ENCODE measurements around the gene NGB. TPM values are rescaled to one million over a fixed set of nuclear protein-coding genes. Genes with fewer than 3 reads are reported as not detected.

The NGB gene
- total RNA-seq, 2 donors from 2014 or later, result not detected

DNA sequence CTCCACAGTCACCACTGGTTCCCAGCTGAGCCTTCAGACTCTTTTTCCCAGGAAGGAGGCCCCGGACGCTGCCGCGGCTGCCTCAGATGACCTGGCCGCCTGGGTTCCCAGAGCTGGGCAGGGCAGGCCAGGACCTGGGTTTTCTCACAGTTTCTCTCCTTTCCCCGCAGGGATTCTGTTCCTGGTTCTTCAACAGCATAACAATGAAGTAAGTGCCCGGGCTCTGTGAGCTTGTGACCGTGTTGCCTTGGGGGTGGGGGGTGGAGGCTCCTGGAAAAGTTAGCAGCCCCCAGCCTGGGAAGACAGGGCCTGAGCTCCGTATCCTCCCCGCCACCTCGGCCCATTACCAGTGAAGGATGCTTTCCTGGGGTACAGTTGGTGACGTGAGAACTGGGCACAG is 45.8 kb downstream of the NGB start:
- ATAC-seq (no peak), DNase-seq (ENCODE audit: low spot score) (no peak)
- Mint-ChIP-seq H3K27ac (no peak overlapping the region), H3K27me3 (peaks cover 0 to 3% of the 10 kb centered on the region in 2 donors), H3K4me3 (no peak overlapping the region), H3K9me3 (peaks cover 4% of the 10 kb centered on the region), H3K4me1 (ENCODE audit: low read depth in 2 of 2) (peaks cover 0 to 15% of the 10 kb centered on the region in 2 donors), H3K36me3 (no peaks in the 10 kb centered on the region)

DNA sequence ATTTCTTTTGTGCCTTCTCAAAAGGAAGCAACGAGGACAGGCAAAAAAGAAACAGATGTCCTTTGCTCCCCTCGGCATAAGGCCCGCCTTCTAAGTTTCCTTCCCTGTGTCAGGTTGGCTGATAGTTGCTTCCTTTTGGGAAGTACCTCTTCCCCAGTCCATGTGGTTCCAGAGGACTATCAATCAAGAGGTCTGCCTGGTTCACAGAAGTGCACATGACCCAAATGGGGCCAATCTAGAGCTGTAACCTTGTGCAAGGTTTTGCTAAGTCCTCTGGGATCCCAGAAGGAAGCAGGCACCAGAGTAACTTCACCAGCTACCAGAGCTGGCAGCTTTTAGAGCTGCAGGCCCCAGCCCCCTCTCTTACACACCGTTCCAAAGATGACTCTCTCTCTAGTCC is 46.8 kb downstream of the NGB start:
- Mint-ChIP-seq H3K27me3 (no peaks in the 10 kb centered on the region), H3K4me1 (ENCODE audit: low read depth in 2 of 2) (peaks cover 0 to 15% of the 10 kb centered on the region in 2 donors), H3K27ac (no peak overlapping the region), H3K9me3 (peaks cover 4% of the 10 kb centered on the region), H3K36me3 (no peaks in the 10 kb centered on the region), H3K4me3 (no peak overlapping the region)
- no peak for DNase-seq (ENCODE audit: low spot score)
- ATAC-seq, result no peak

DNA sequence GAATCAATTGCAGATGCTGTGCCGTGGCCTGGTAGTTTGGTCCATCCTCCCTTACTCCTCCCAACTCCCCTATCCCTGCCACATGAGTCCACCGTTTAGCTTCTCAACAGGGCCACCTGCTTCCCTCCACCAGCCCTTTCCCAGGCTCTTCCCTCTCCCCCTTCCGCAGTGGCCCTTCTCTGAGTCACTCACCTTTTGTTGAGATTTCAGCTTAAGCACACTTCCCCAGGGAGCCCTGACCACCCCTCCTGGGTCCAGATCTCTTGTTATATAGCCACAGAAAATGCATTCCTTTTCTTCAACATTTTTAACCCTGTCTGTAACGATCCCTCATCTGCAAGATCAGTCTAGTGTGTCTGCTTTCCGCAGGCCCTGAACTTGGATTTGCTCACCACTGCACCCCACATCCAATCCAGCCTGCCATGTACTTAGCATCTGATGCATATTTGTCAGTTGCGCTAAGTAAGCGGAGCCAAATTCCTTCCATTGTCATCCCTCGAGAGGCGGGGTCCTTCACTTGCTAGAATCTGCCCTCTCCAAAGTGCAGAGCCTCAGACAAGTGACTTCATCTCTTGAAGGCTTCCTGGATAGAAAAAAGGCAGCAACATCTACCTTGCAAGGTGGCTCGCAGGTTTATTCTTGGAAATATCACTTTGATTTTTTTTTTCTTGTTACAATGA is 48.3 kb downstream of the NGB start:
- Mint-ChIP-seq H3K4me1 (ENCODE audit: low read depth in 2 of 2) (peaks cover 0 to 15% of the 10 kb centered on the region in 2 donors), H3K4me3 (no peak overlapping the region), H3K9me3 (peaks cover 4% of the 10 kb centered on the region), H3K27me3 (peaks cover 0 to under 1% of the 10 kb centered on the region in 2 donors), H3K36me3 (no peaks in the 10 kb centered on the region), H3K27ac (peak overlapping the region in 1 of 2 donors; percentile 20)
- no peak for DNase-seq (ENCODE audit: low spot score)
- no peak for ATAC-seq

DNA sequence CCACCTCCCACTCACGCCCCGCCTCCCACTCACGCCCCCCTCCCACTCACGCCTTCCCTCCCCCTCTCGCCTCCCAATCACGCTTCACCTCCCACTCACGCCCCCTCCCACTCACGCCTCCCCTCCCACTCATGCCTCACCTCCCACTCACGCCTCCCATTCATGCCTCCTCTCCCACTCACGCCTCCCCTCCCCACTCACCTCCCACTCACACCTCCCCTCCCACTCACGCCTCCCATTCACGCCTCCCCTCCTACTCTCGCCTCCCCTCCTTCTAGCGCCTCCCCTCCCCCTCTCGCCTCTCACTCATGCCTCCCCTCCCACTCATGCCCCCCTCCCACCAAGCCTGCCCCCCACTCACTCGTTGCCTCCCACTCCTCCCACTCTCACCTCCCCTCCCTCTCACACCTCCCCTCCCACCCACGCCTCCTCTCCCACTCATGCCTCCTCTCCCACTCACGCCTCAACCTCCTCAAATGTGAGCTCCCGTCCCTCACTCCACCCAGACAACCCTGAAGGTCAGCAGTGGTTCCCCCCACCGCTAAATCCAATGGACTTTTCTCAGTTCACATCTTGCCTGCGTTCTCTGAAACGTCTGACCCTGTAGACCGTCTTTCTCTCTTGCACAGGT is 49.6 kb downstream of the NGB start:
- H3K9me3 Mint-ChIP-seq, result peaks cover 4% of the 10 kb centered on the region
- ATAC-seq (no peak), DNase-seq (ENCODE audit: low spot score) (no peak)
- no peak overlapping the region for H3K4me3 Mint-ChIP-seq
- peaks cover 0 to 15% of the 10 kb centered on the region in 2 donors for H3K4me1 Mint-ChIP-seq (ENCODE audit: low read depth in 2 of 2)
- H3K27ac Mint-ChIP-seq, result no peak overlapping the region
- peaks cover 8 to 14% of the 10 kb centered on the region in 2 donors for H3K27me3 Mint-ChIP-seq
- no peaks in the 10 kb centered on the region for H3K36me3 Mint-ChIP-seq

DNA sequence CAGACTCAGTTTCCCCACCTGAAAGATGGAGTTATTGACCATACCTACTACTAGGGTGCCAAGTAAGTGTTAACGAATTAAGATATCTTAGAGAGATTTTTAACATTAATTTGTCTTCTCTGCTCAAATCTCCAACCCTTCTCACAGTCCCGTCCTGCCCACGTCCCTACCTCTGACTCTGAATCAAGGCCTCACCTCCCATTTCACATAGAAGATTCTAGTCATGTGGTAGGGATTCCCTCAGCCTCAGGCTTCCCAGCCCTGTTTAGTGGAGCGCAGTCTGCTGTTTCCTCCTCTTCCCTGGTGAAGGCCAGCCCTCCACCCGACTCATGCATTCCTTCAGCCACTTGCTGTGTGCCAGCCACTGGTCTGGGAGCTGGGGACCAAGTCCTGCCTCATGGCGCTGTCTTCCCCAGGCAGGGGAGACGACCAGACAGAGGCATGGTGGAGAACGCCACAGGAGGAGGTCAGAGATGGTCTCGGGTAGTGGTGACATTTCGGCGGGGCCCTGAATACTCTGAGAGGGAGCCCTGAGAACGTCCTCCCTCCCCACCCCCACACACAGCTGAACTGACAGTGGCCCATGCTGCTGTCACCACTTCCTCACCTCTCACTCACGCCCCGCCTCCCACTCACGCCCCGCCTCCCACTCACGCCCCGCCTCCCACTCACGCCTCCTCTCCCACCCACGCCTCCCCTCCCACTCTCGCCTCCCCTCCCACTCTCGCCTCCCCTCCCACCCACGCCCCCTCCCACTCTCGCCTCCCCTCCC is 50.6 kb downstream of the NGB start:
- DNase-seq (ENCODE audit: low spot score) (no peak), ATAC-seq (no peak)
- Mint-ChIP-seq H3K36me3 (no peaks in the 10 kb centered on the region), H3K27me3 (peaks cover 14 to 23% of the 10 kb centered on the region in 2 donors), H3K27ac (no peak overlapping the region), H3K9me3 (peaks cover 4% of the 10 kb centered on the region), H3K4me1 (ENCODE audit: low read depth in 2 of 2) (peaks cover 0 to 15% of the 10 kb centered on the region in 2 donors), H3K4me3 (no peak overlapping the region)

DNA sequence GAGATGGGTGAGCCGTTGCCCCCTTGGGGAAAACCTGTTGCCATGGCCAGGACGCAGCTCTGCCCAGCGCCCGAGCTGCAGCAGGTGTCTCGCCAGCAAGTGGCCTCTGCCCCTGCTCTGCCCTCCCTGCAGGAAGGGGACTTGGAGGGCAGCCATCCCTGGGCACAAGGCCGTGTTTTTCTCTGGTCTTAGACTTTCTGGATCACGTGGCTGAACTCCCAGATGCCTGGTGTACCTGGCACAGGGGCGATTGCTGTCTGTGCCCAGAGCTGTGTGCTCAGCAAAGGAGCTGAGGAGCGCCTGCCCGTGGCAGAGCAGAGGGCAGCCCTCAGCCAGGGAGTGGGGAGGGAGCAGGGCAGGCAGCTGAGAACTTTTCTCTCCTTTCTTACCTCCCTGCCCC is 51.4 kb downstream of the NGB start:
- Mint-ChIP-seq H3K27ac (no peak overlapping the region), H3K4me3 (no peak overlapping the region), H3K9me3 (peaks cover 4% of the 10 kb centered on the region), H3K27me3 (peaks cover 20 to 31% of the 10 kb centered on the region in 2 donors), H3K36me3 (no peaks in the 10 kb centered on the region), H3K4me1 (ENCODE audit: low read depth in 2 of 2) (peaks cover 0 to 15% of the 10 kb centered on the region in 2 donors)
- DNase-seq (ENCODE audit: low spot score) (no peak), ATAC-seq (no peak)

DNA sequence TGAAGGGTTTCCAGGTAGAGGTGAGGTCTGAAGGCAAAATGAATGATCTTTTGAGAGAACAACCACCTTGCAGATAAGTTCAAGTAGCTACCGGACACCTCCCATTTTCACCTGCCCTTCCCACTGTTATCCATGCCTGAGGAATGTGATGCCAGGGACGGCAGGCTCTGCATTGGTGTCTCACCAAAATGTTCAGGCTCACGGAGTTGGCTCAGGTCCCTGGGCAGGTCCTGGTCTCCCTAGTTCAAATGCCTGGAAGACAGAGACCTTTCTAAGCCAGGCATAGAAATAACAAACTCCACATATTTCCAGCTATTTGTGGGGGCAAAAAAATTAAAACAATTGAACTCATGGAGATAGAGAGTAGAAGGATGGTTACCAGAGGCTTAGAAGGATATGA is 53.5 kb downstream of the NGB start:
- Mint-ChIP-seq H3K4me3 (no peak overlapping the region), H3K27me3 (peaks cover 25 to 42% of the 10 kb centered on the region in 2 donors), H3K9me3 (peaks cover 4% of the 10 kb centered on the region), H3K27ac (no peak overlapping the region), H3K4me1 (ENCODE audit: low read depth in 2 of 2) (peaks cover 0 to 12% of the 10 kb centered on the region in 2 donors), H3K36me3 (no peaks in the 10 kb centered on the region)
- ATAC-seq (no peak), DNase-seq (ENCODE audit: low spot score) (no peak)

Other genes starting within 250 kb of the NGB start
- gene IRF2BPL, start 242.5 kb downstream of the NGB start, total RNA-seq, result 10 to 100 TPM; 18.0 to 28.9 TPM
- gene CIPC, start 172.9 kb downstream of the NGB start, total RNA-seq, result 10 to 100 TPM; 11.8 to 19.6 TPM
- not detected for gene ZDHHC22, start 129.4 kb downstream of the NGB start, total RNA-seq
- under 1 TPM; 0.12 to 0.84 TPM for gene TMEM63C, start 89.4 kb downstream of the NGB start, total RNA-seq
- gene POMT2, start 49.7 kb upstream of the NGB start, total RNA-seq, result 10 to 100 TPM; 16.1 to 33.1 TPM
- 10 to 100 TPM in 1 of 2 donors, 1 to 10 TPM in 1; 6.5 to 11.6 TPM for gene GSTZ1, start 49.8 kb upstream of the NGB start, total RNA-seq
- 10 to 100 TPM; 23.3 to 25.0 TPM for gene TMED8, start 105.9 kb upstream of the NGB start, total RNA-seq
- gene SAMD15, start 106.2 kb upstream of the NGB start, total RNA-seq, result under 1 TPM; 0.43 to 0.50 TPM
- 1 to 10 TPM in 1 of 2 donors, under 1 TPM in 1; 0.45 to 1.3 TPM for gene NOXRED1, start 152.3 kb upstream of the NGB start, total RNA-seq
- 10 to 100 TPM; 19.0 to 22.0 TPM for gene VIPAS39, start 186.4 kb upstream of the NGB start, total RNA-seq
- gene AHSA1, start 186.9 kb upstream of the NGB start, total RNA-seq, result 100 to 1,000 TPM; 214 to 245 TPM
- under 1 TPM; 0.14 to 0.36 TPM for gene ISM2, start 227.6 kb upstream of the NGB start, total RNA-seq

All from natural killer cell treated with Interleukin-12 subunit alpha and Interleukin-12 subunit beta and Interleukin-15 and Interleukin-18, amount 100 ng/mL, for 72 hours (primary cell).